ENCODE measurements around the gene LAMA3. TPM values are rescaled to one million over a fixed set of nuclear protein-coding genes. Genes with fewer than 3 reads are reported as not detected.

Gene LAMA3
- total RNA-seq, 2 experiments from 2014 or later, result 0.05 to 0.18 TPM

DNA sequence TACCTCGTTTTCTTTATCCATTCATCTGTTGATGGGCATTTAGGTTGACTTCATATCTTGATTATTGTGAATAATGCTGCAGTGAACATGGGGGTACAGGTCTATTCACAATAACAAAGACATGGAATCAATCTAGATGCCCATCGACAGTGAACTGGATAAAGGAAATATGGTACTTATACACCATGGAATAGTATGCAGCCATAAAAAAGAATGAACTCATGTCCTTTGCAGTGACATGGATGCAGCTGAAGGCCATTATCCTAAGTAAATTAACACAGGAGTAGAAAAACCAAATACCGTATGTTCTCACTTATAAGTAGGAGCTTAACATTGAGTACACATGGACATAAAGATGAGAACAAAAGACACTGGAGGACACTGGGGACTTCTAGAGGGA is 111.6 kb downstream of the LAMA3 start:
- H3K4me1 Mint-ChIP-seq, result peaks cover 4% of the 10 kb centered on the region
- ChIA-PET CTCF (interaction anchor here (1.1 kb wide), 1 partner anchor 98 kb away, joined by 3 read pairs; no protein-coding TSS in a partner anchor), POLR2A (no interaction called here)
- H3K27ac Mint-ChIP-seq, result no peak overlapping the region
- H3K36me3 Mint-ChIP-seq (ENCODE audit: low read depth), result no peaks in the 10 kb centered on the region
- peaks cover 26% of the 10 kb centered on the region for H3K27me3 Mint-ChIP-seq
- no peaks in the 10 kb centered on the region for H3K9me3 Mint-ChIP-seq
- DNase-seq, result no peak
- H3K4me3 Mint-ChIP-seq, result no peak overlapping the region

DNA sequence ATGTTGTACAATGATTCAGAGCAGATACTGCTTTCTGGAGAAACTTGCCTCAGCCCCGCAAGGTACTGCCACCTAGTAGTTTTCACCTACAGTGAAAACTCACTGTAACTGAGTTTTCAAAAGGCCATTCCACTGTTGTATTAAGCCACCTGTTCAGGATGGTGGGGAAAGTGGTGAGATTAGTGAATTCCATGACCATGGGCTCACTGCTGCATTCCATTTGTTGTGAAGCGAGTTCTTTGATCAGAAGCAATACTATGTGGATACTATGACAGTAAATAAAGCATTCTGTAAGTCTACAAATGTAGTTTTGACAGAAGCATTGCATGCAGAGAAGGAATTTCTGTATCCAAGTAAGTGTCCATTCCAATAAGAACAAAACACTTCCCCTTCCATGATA is 113.6 kb downstream of the LAMA3 start:
- ChIA-PET POLR2A (no interaction called here), CTCF (no interaction called here)
- DNase-seq, result no peak
- H3K4me1 Mint-ChIP-seq, result peaks cover 11% of the 10 kb centered on the region
- H3K9me3 Mint-ChIP-seq, result no peaks in the 10 kb centered on the region
- no peaks in the 10 kb centered on the region for H3K36me3 Mint-ChIP-seq (ENCODE audit: low read depth)
- H3K4me3 Mint-ChIP-seq, result no peak overlapping the region
- H3K27ac Mint-ChIP-seq, result no peak overlapping the region
- H3K27me3 Mint-ChIP-seq, result peaks cover 26% of the 10 kb centered on the region

DNA sequence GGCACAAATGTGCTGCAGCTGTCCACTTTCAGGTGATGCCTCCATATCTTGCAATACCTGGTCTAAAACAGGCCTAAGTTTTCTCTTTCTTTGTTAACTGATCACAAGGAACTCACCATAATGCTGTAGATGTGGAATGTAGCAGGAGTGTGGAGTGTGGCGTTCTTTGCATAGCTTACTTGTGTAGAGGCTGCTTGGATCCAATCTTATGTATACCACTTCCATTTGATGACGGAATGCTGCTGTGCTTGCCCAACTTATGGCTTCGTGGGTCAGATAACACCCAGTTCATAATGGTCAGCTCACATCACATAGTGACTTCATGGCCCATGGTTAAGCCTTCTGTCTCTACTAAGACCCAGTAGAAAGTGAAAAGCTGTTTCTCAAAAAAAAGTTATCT is 114.5 kb downstream of the LAMA3 start:
- DNase-seq, result no peak

DNA sequence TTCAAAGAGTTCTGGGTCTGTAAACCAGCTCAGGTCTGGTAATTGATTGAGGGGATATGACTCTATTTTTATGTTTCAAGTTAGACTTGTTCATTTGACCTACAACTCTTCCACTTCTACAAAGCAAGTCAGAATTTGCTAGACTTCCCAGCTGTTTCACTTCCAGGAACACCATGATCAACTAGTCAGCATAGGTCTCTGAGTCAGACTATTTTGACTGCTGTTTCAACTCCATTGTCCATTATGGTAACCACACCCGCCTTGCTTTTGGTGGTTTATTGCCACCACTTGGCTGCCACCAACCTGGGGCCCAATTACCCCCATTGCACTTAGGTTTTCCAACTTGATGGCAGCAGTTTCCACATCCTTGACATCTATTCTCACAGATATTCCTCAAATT is 116.6 kb downstream of the LAMA3 start:
- H3K4me3 Mint-ChIP-seq, result no peak overlapping the region
- no peaks in the 10 kb centered on the region for H3K36me3 Mint-ChIP-seq (ENCODE audit: low read depth)
- peaks cover 19% of the 10 kb centered on the region for H3K27me3 Mint-ChIP-seq
- H3K4me1 Mint-ChIP-seq, result peaks cover 19% of the 10 kb centered on the region
- H3K27ac Mint-ChIP-seq, result no peak overlapping the region
- ChIA-PET POLR2A (no interaction called here), CTCF (no interaction called here)
- DNase-seq, result no peak
- H3K9me3 Mint-ChIP-seq, result no peaks in the 10 kb centered on the region

More for the DNA sequence above, 114.5 kb downstream of the LAMA3 start:
- Mint-ChIP-seq H3K27me3 (peaks cover 23% of the 10 kb centered on the region), H3K4me3 (no peak overlapping the region), H3K36me3 (ENCODE audit: low read depth) (no peaks in the 10 kb centered on the region), H3K4me1 (peaks cover 11% of the 10 kb centered on the region), H3K9me3 (no peaks in the 10 kb centered on the region), H3K27ac (no peak overlapping the region)
- POLR2A ChIA-PET, result no interaction called here
- CTCF ChIA-PET, result no interaction called here

DNA sequence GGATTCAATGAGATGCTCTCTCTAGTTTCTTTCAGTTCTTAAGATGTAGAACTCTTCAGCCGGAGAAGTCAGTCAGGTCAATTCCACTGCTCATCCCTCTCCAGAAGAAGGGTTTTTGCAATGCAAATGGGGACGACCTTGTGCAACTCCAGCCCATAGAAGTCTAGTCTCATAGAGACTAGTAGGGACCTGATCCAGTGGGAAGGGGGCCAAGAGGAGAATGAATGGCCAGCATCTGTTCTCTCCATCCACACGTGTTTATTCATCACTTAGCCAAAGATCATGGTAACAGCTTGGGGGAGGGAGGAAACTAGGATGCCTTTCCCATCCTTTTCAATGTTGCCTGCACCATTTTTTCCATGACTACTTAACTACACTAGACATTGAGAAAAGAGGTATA is 120.2 kb downstream of the LAMA3 start:
- H3K36me3 Mint-ChIP-seq (ENCODE audit: low read depth), result no peaks in the 10 kb centered on the region
- no peaks in the 10 kb centered on the region for H3K9me3 Mint-ChIP-seq
- no peak overlapping the region for H3K27ac Mint-ChIP-seq
- peaks cover 23% of the 10 kb centered on the region for H3K4me1 Mint-ChIP-seq
- peaks cover 7% of the 10 kb centered on the region for H3K27me3 Mint-ChIP-seq
- no peak for DNase-seq
- POLR2A ChIA-PET, result no interaction called here
- H3K4me3 Mint-ChIP-seq, result no peak overlapping the region
- CTCF ChIA-PET, result interaction anchor here (1.4 kb wide), 1 partner anchor 109 kb away, joined by 4 read pairs; no protein-coding TSS in a partner anchor

DNA sequence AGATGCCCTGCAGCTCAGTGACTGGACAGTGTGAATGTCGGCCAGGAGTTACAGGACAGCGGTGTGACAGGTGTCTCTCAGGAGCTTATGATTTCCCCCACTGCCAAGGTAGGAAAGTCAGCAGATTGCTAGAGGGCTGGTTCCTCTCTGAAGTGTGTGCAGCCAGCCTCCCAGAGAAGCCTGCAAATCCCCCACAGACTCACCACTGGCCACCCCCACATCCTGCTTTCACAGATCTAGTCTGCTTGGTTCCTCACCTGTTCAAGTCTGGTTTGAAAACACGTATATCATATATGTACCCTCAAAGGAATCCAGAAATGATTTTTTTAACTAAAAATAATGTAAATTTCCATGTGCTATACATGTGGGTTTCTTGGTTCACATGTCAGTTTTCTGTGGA is 121.1 kb downstream of the LAMA3 start:
- peak; percentile 50 for DNase-seq
- H3K4me3 Mint-ChIP-seq, result no peak overlapping the region
- POLR2A ChIA-PET, result no interaction called here
- peaks cover 7% of the 10 kb centered on the region for H3K27me3 Mint-ChIP-seq
- CTCF ChIA-PET, result interaction anchor here (0.6 to 1.7 kb wide), 4 partner anchors 107 to 330 kb away, joined by 3 to 5 read pairs (median 4); no protein-coding TSS in a partner anchor
- H3K4me1 Mint-ChIP-seq, result peaks cover 23% of the 10 kb centered on the region
- H3K36me3 Mint-ChIP-seq (ENCODE audit: low read depth), result no peaks in the 10 kb centered on the region
- H3K9me3 Mint-ChIP-seq, result no peaks in the 10 kb centered on the region
- no peak overlapping the region for H3K27ac Mint-ChIP-seq

DNA sequence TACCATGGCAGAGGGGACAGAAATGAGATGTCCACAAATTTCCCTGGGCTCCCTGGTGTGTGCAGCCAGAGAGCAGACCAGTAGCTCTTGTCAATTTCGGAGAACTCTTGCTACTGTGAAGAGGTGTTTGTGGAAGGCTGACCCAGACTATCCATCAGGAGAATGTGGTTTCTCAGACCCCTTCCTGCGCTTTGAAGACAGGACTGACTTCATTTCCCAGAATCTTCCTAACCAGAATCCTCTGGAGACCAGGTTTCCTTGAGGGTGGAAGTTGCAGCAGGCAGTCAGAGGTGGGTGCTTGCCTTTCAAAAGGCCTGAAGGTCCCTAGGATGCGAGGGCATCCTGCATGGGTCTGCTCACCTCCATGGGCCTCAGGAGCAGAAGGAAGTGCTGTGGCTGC is 121.9 kb downstream of the LAMA3 start:
- no peaks in the 10 kb centered on the region for H3K9me3 Mint-ChIP-seq
- peaks cover 19% of the 10 kb centered on the region for H3K4me1 Mint-ChIP-seq
- no peak overlapping the region for H3K4me3 Mint-ChIP-seq
- CTCF ChIA-PET, result interaction anchor here (1.4 to 1.7 kb wide), 4 partner anchors 18 to 313 kb away, joined by 4 to 6 read pairs (median 4); no protein-coding TSS in a partner anchor
- DNase-seq, result no peak
- H3K36me3 Mint-ChIP-seq (ENCODE audit: low read depth), result no peaks in the 10 kb centered on the region
- peaks cover 7% of the 10 kb centered on the region for H3K27me3 Mint-ChIP-seq
- H3K27ac Mint-ChIP-seq, result no peak overlapping the region
- POLR2A ChIA-PET, result no interaction called here

DNA sequence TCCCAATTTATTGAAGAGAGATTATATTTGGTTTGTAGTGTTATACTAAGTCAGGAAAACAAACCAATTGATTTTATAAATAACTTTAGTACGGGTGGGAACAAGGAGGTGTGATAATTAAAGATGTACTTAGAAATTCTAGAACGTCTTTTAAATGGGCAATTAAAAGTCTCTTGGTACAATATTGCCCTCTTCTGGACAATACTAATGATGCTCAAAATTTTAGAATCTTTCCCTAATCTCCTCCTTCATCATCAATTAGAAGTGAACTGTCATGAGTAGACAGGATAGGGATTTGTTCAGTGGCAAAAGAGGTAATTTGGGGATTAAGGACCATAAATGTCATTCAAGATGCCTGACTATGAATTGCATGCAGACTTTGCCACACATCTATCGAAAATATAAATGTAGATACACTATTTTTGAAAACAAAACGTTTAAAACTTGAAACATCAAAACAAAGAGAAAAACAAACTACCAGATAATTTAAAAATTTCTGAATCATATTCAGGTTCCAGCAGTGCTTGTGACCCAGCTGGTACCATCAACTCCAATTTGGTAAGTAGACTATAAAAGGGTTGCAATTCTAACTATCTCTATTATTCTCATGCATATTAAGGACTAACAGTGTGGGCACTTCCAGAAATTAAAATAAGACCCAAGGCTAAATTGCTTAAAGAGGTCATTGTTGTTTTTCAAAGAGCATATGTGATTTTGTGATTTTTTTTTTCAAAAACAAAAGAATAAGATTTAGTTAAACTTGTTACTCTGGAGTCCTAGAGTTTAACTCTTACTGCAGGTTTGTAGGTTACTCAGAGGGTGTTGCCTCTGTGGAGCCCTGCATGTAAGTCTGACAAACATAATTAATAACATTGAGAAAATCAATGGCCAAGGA is 123.5 kb downstream of the LAMA3 start:
- POLR2A ChIA-PET, result no interaction called here
- no peak overlapping the region for H3K27ac Mint-ChIP-seq

DNA sequence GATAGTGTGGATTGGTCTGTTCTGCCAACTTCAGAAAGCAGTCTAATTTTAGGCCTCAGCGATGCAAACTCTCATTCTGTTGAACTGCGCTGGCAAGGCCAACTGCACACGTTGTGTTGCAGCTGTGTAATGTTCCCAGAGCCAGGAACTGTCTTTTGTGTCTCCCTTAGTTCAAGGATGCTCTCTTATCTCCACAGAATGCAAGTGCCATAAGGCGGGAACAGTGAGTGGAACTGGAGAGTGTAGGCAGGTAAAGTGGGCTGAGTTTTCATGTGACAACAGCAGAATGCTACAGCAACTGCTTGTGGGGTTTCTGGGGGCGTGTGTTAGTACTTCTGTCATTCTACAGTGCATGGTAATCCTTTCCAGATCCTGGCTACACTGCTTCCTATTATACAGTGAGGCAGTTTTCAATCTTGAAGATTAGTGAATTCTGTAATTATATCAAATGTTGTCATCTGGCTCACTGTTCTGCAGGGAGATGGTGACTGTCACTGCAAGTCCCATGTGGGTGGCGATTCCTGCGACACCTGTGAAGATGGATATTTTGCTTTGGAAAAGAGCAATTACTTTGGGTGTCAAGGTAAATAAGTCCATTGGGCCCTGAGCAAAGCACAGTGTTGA is 125.8 kb downstream of the LAMA3 start:
- CTCF ChIA-PET, result interaction anchor here (0.9 to 1.5 kb wide), 4 partner anchors 14 to 186 kb away, joined by 3 to 6 read pairs (median 4); no protein-coding TSS in a partner anchor
- H3K4me1 Mint-ChIP-seq, result peaks cover 16% of the 10 kb centered on the region
- H3K27me3 Mint-ChIP-seq, result peaks cover 16% of the 10 kb centered on the region
- no peak for DNase-seq
- H3K27ac Mint-ChIP-seq, result no peak overlapping the region
- no peak overlapping the region for H3K4me3 Mint-ChIP-seq
- H3K36me3 Mint-ChIP-seq (ENCODE audit: low read depth), result no peaks in the 10 kb centered on the region
- no peaks in the 10 kb centered on the region for H3K9me3 Mint-ChIP-seq
- POLR2A ChIA-PET, result no interaction called here

More for the DNA sequence above, 123.5 kb downstream of the LAMA3 start:
- CTCF ChIA-PET, result interaction anchor here (1.4 to 2.0 kb wide), 4 partner anchors 16 to 314 kb away, joined by 4 to 6 read pairs (median 4); no protein-coding TSS in a partner anchor
- no peak for DNase-seq
- Mint-ChIP-seq H3K27me3 (peaks cover 9% of the 10 kb centered on the region), H3K9me3 (no peaks in the 10 kb centered on the region), H3K36me3 (ENCODE audit: low read depth) (no peaks in the 10 kb centered on the region), H3K4me3 (no peak overlapping the region), H3K4me1 (peaks cover 17% of the 10 kb centered on the region)

DNA sequence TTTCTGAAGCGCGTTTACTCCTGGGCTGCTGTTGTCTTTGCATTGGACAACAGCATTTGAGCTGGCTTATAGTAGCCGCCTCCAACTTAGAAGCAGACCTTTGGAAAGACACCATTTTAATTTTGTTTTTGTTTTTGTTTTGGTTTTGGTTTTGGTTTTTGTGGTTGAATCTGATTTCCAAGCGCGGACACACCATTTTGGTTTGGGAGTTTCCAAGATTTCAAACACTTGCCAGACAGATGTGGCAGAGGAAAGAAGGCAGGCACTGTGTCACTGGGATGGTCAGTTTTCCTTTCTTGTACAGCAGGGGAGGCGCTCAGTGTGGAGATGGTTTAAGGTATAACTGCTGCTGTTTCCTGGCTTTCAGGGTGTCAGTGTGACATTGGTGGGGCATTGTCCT is 126.8 kb downstream of the LAMA3 start:
- no peak overlapping the region for H3K4me3 Mint-ChIP-seq
- ChIA-PET POLR2A (no interaction called here), CTCF (no interaction called here)
- peaks cover 15% of the 10 kb centered on the region for H3K27me3 Mint-ChIP-seq
- H3K4me1 Mint-ChIP-seq, result peaks cover 8% of the 10 kb centered on the region
- H3K36me3 Mint-ChIP-seq (ENCODE audit: low read depth), result no peaks in the 10 kb centered on the region
- no peak overlapping the region for H3K27ac Mint-ChIP-seq
- no peak for DNase-seq
- H3K9me3 Mint-ChIP-seq, result no peaks in the 10 kb centered on the region

DNA sequence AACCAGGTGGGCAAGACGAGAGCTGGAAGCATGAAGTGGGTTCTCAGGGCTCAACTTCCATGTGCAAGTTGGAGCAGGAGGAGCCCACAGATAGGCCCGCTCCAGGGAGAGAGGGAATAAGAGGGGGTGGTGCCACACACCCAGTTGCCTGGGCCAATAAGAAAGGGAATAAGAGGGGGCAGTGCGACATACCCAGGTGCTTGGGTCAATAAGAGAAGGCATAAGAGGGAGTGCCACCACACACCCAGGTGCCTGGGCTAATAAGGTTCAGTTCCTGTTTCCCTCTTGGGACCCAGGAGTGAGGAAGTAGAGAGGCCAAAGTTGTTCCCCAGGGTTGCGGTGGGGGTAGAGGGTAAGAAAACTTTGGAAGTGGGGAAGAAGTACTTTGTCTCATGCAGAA is 127.5 kb downstream of the LAMA3 start:
- Mint-ChIP-seq H3K36me3 (ENCODE audit: low read depth) (no peaks in the 10 kb centered on the region), H3K4me1 (peaks cover 4% of the 10 kb centered on the region), H3K4me3 (no peak overlapping the region), H3K27me3 (peaks cover 11% of the 10 kb centered on the region), H3K9me3 (no peaks in the 10 kb centered on the region), H3K27ac (no peak overlapping the region)
- no peak for DNase-seq
- ChIA-PET CTCF (no interaction called here), POLR2A (no interaction called here)

DNA sequence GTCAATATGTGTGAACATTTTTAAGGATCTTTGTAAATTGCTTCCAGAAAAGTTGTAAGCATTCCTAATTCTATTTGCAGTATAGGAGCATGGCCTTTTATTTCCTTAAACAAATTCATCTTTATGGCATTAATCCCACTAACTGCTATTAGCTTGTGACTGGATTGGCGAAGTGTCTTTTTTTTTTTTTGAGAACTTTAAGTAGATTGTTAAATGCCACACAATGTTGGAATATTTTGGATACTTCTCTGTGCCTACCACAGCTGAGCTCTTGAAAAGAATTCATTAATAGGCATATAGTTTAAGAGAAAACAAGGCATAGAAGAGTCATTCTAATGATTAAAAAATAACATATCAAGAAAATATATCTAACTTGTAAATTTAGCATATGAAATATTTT is 129.7 kb downstream of the LAMA3 start:
- no peak overlapping the region for H3K27ac Mint-ChIP-seq
- ChIA-PET POLR2A (no interaction called here), CTCF (no interaction called here)
- no peak for DNase-seq
- H3K9me3 Mint-ChIP-seq, result no peaks in the 10 kb centered on the region
- peaks cover 4% of the 10 kb centered on the region for H3K4me1 Mint-ChIP-seq
- H3K36me3 Mint-ChIP-seq (ENCODE audit: low read depth), result no peaks in the 10 kb centered on the region
- no peak overlapping the region for H3K4me3 Mint-ChIP-seq
- H3K27me3 Mint-ChIP-seq, result peaks cover 11% of the 10 kb centered on the region

DNA sequence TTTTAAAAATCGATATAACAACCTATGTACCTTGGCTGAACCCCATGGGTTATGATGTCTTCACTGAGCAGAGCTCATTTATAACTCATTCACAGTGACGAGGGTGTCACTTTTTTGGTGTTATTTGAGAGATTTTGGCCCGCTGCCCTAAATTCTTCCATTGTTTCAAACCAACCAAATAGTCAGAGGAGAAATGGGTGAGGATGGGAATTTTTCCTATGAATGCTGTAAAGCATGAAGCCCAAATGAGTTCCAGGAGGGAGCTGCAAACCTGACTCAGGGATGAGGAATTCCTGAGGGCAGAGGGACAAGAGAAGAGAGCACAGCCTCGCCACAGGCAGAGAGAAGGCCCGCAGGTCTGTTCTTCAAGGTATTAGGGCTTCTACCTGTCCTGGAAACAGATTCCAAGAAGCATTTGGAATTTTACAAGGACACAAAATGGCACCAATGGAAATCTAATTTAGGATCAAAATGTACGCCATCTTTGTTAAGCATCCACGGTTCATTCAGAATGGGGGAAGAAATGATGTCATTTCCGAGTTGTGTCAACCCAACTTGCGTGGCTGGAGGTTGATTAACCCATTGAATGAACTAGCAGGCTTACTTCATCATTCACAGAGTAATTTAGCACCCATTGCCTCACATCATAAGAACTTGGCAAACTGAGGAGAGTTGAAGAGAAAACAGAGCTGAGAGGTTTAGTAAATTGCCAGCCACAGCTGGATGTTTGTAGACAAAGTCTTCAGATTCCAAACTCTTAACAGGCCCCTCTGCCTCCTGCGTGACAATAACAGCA is 133.5 kb downstream of the LAMA3 start:
- Mint-ChIP-seq H3K9me3 (no peaks in the 10 kb centered on the region), H3K27me3 (peaks cover 9% of the 10 kb centered on the region), H3K4me3 (no peak overlapping the region), H3K36me3 (ENCODE audit: low read depth) (no peaks in the 10 kb centered on the region), H3K27ac (no peak overlapping the region), H3K4me1 (peaks cover 16% of the 10 kb centered on the region)
- ChIA-PET CTCF (no interaction called here), POLR2A (no interaction called here)
- DNase-seq, result no peak

Data from activated CD4-positive, alpha-beta memory T cell treated with anti-CD3 and anti-CD28 coated beads, Interleukin-2, amount 10 ng/mL, durations not matched to agents 7 days and 5 days (primary cell).